ENCODE measurements around the gene CCDC172. TPM values are rescaled to one million over a fixed set of nuclear protein-coding genes. Genes with fewer than 3 reads are reported as not detected.
"Not testable (repeated sequence)": the region's sequence is repeated elsewhere in the genome, so short reads cannot be mapped to it uniquely, and the experiment has no call there.

CCDC172 gene
- total RNA-seq, 1 donor from 2014 or later = not detected

- no peak for DNase-seq (ENCODE audit: low spot score in 2 of 2)
- no peak for FAIRE-seq
Observed at GRCh38 chr10:116329153-116329552, 4.9 kb downstream of the CCDC172 start.

GRCh38 chr10:116331815-116332214 lies 7.6 kb downstream of the CCDC172 start:
- FAIRE-seq (no peak), DNase-seq (ENCODE audit: low spot score in 2 of 2) (no peak)

- no peak for FAIRE-seq
- no peak for DNase-seq (ENCODE audit: low spot score in 2 of 2)
Observed at GRCh38 chr10:116336866-116337265, 12.6 kb downstream of the CCDC172 start.

GRCh38 chr10:116352125-116352524 lies 27.9 kb downstream of the CCDC172 start:
- DNase-seq (ENCODE audit: low spot score in 2 of 2) (no peak), FAIRE-seq (no peak)

- FAIRE-seq (no peak), DNase-seq (ENCODE audit: low spot score in 2 of 2) (no peak)
Observed at GRCh38 chr10:116353817-116354216, 29.6 kb downstream of the CCDC172 start.

GRCh38 chr10:116355341-116355740 lies 31.1 kb downstream of the CCDC172 start:
- FAIRE-seq (no peak), DNase-seq (ENCODE audit: low spot score in 2 of 2) (no peak)

- FAIRE-seq = no peak
Observed at GRCh38 chr10:116356833-116357232, 32.6 kb downstream of the CCDC172 start.

GRCh38 chr10:116364868-116365267 lies 40.6 kb downstream of the CCDC172 start:
- FAIRE-seq (no peak), DNase-seq (ENCODE audit: low spot score in 2 of 2) (no peak)

More at GRCh38 chr10:116356833-116357232, 32.6 kb downstream of the CCDC172 start:
- DNase-seq (ENCODE audit: low spot score in 2 of 2) = no peak

- DNase-seq (ENCODE audit: low spot score in 2 of 2) (no peak), FAIRE-seq (no peak)
Observed at GRCh38 chr10:116371737-116372136, 47.5 kb downstream of the CCDC172 start.

- FAIRE-seq (no peak), DNase-seq (ENCODE audit: low spot score in 2 of 2) (no peak)
Observed at GRCh38 chr10:116382290-116382689, 58.0 kb downstream of the CCDC172 start.

- FAIRE-seq (no peak), DNase-seq (ENCODE audit: low spot score in 2 of 2) (no peak)
Observed at GRCh38 chr10:116385311-116385710, 61.1 kb downstream of the CCDC172 start.

- peak; percentile 66 for FAIRE-seq
- DNase-seq (ENCODE audit: low spot score in 2 of 2) = no peak
Observed at GRCh38 chr10:116385994-116386809, 62.0 kb downstream of the CCDC172 start.

- not testable (repeated sequence) for FAIRE-seq; DNase-seq (ENCODE audit: low spot score in 2 of 2)
Observed at GRCh38 chr10:116393246-116393831, 69.1 kb downstream of the CCDC172 start.

- no peak for FAIRE-seq
Observed at GRCh38 chr10:116395223-116395985, 71.2 kb downstream of the CCDC172 start.

GRCh38 chr10:116398224-116398623 lies 74.0 kb downstream of the CCDC172 start:
- DNase-seq (ENCODE audit: low spot score in 2 of 2) (no peak), FAIRE-seq (no peak)

More at GRCh38 chr10:116395223-116395985, 71.2 kb downstream of the CCDC172 start:
- DNase-seq (ENCODE audit: low spot score in 2 of 2) = no peak

- FAIRE-seq (no peak), DNase-seq (ENCODE audit: low spot score in 2 of 2) (no peak)
Observed at GRCh38 chr10:116402858-116403257, 78.6 kb downstream of the CCDC172 start.

- DNase-seq (ENCODE audit: low spot score in 2 of 2) = no peak
- no peak for FAIRE-seq
Observed at GRCh38 chr10:116403740-116404250, 79.5 kb downstream of the CCDC172 start.

- no peak for DNase-seq (ENCODE audit: low spot score in 2 of 2)
- no peak for FAIRE-seq
Observed at GRCh38 chr10:116408719-116409118, 84.5 kb downstream of the CCDC172 start.

- DNase-seq (ENCODE audit: low spot score in 2 of 2) (no peak), FAIRE-seq (no peak)
Observed at GRCh38 chr10:116410351-116410750, 86.1 kb downstream of the CCDC172 start.

- FAIRE-seq (no peak), DNase-seq (ENCODE audit: low spot score in 2 of 2) (no peak)
Observed at GRCh38 chr10:116417821-116418220, 93.6 kb downstream of the CCDC172 start.

GRCh38 chr10:116418389-116418788 lies 94.1 kb downstream of the CCDC172 start:
- no peak for FAIRE-seq
- no peak for DNase-seq (ENCODE audit: low spot score in 2 of 2)

Data from frontal cortex (tissue), 4 donors.